ENCODE results near the gene PDHA1. TPM values are rescaled to one million over a fixed set of nuclear protein-coding genes. Genes with fewer than 3 reads are reported as not detected.

PDHA1 gene
- total RNA-seq (100 to 1,000 TPM; 116 to 124 TPM), polyA plus RNA-seq (10 to 100 TPM; 75.4 to 80.3 TPM)

GRCh38 chrX:19343535-19344408 is at the start of gene PDHA1:
Gene PDHA1 (plus strand): TSS chrX:19343927. CDS start chrX:19344038, 111 bp downstream.
- ChIA-PET CTCF (ENCODE audit: partially characterized antibody) (no interaction called here), POLR2A (ENCODE audit: partially characterized antibody) (no interaction called here)
- peak within 1 kb of the TSS; percentile 83 for H3K27ac ChIP-seq (ENCODE audit: low read depth, low read length)
- intact Hi-C loops (cut with micrococcal nuclease) = loop anchor here (1.0 kb wide), 3 partner anchors 359 to 1606 kb away; partner anchors contain the start of genes CDKL5, PHKA2 and SCML1
- DNase-seq = peak; percentile 88 to 93 (median 92)
- Mint-ChIP-seq H3K36me3 (peaks cover 0 to 10% of the 10 kb centered on the region in 2 donors), H3K9me3 (no peaks in the 10 kb centered on the region), H3K4me3 (peak within 1 kb of the TSS; percentile 86 to 92 (median 88)), H3K4me1 (peaks cover 8 to 21% (median 12%) of the 10 kb centered on the region in 4 donors), H3K27me3 (no peaks in the 10 kb centered on the region), H3K27ac (peak within 1 kb of the TSS; percentile 84 to 94 (median 92))
- H3K4me3 ChIP-seq (ENCODE audit: low read length in 2 of 2) = peak within 1 kb of the TSS; percentile 44 to 63
- H3K36me3 ChIP-seq (ENCODE audit: insufficient read depth, low read length) = no peaks in the 10 kb centered on the region
- no peaks in the 10 kb centered on the region for H3K27me3 ChIP-seq (ENCODE audit: insufficient read depth, low read length)
- no peaks in the 10 kb centered on the region for H3K9me3 ChIP-seq (ENCODE audit: control insufficient read depth in 1 of 2, low read length in 2 of 2)
- peaks cover 19% of the 10 kb centered on the region for H3K4me1 ChIP-seq (ENCODE audit: insufficient read depth, low read length)

DNA sequence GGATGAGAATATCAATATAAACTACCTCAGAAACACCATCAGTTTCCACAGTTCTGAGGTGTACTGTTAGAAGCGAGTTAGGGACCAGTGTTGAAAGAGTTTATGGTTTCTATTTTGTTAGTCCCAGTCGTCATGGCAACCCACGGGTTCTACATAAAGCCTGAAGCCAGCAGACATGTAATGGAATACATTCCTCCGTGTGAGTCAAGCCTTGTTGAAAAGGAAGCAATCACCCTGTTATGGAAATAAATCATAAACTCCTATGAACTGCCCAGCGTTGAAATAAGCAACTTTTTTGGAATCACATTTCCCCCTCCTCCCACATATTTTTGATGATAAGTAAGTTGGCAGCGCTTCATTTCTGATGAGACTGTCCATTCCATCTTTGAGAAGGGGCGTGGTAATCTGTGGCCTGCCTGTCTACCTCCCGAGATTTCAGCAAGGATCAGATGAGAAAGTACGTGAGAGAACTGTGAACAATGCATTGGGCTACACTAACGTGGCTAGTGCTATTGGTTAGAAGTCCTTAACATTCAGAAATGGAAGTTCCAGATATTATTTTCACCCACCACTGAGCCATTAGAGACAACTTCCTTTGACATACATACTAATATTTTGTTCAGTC is 40.4 kb upstream of the PDHA1 start:
- ChIA-PET CTCF (ENCODE audit: partially characterized antibody) (no interaction called here), POLR2A (ENCODE audit: partially characterized antibody) (no interaction called here)
- Mint-ChIP-seq H3K9me3 (no peaks in the 10 kb centered on the region), H3K4me1 (no peaks in the 10 kb centered on the region), H3K36me3 (no peaks in the 10 kb centered on the region), H3K27ac (no peak overlapping the region), H3K27me3 (peaks cover 2% of the 10 kb centered on the region in 2 donors), H3K4me3 (no peak overlapping the region)
- intact Hi-C loops (cut with micrococcal nuclease) = no loop called here
- no peak overlapping the region for H3K4me3 ChIP-seq (ENCODE audit: low read length in 2 of 2)
- no peaks in the 10 kb centered on the region for H3K9me3 ChIP-seq (ENCODE audit: control insufficient read depth in 1 of 2, low read length in 2 of 2)
- DNase-seq = no peak
- H3K27me3 ChIP-seq (ENCODE audit: insufficient read depth, low read length) = no peaks in the 10 kb centered on the region
- no peak overlapping the region for H3K27ac ChIP-seq (ENCODE audit: low read depth, low read length)
- no peaks in the 10 kb centered on the region for H3K36me3 ChIP-seq (ENCODE audit: insufficient read depth, low read length)
- no peaks in the 10 kb centered on the region for H3K4me1 ChIP-seq (ENCODE audit: insufficient read depth, low read length)

DNA sequence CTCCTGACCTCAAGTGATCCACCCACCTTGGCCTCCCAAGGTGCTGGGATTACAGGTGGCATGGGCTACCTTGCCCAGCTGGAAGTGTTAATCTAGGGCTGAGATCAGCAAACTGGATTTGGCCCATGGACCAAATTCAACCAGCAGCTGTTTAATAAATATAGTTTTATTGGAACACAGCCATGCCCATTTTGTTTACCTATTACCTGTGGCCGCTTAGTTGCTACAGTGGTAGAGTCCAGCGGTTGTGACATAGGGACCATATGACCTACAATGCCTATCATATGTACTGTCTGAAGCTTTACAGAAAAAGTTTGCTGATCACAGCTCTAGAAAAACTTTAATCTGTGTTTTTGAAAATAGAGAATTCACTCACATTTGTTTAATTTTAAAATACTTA is 17.2 kb upstream of the PDHA1 start:
- H3K27ac Mint-ChIP-seq = no peak overlapping the region
- no peaks in the 10 kb centered on the region for H3K4me1 Mint-ChIP-seq
- Histone ChIP-seq H3K36me3 (ENCODE audit: insufficient read depth, low read length) (no peaks in the 10 kb centered on the region), H3K4me1 (ENCODE audit: insufficient read depth, low read length) (no peaks in the 10 kb centered on the region), H3K9me3 (ENCODE audit: control insufficient read depth in 1 of 2, low read length in 2 of 2) (no peaks in the 10 kb centered on the region), H3K27ac (ENCODE audit: low read depth, low read length) (no peak overlapping the region), H3K4me3 (ENCODE audit: low read length in 2 of 2) (no peak overlapping the region), H3K27me3 (ENCODE audit: insufficient read depth, low read length) (no peaks in the 10 kb centered on the region)
- intact Hi-C loops (cut with micrococcal nuclease) = no loop called here
- no peaks in the 10 kb centered on the region for H3K36me3 Mint-ChIP-seq
- ChIA-PET CTCF (ENCODE audit: partially characterized antibody) (no interaction called here), POLR2A (ENCODE audit: partially characterized antibody) (no interaction called here)
- no peak for DNase-seq
- H3K27me3 Mint-ChIP-seq = peaks cover 0 to 4% of the 10 kb centered on the region in 2 donors
- H3K4me3 Mint-ChIP-seq = no peak overlapping the region
- H3K9me3 Mint-ChIP-seq = peaks cover 0 to 3% (median 0%) of the 10 kb centered on the region in 8 donors

DNA sequence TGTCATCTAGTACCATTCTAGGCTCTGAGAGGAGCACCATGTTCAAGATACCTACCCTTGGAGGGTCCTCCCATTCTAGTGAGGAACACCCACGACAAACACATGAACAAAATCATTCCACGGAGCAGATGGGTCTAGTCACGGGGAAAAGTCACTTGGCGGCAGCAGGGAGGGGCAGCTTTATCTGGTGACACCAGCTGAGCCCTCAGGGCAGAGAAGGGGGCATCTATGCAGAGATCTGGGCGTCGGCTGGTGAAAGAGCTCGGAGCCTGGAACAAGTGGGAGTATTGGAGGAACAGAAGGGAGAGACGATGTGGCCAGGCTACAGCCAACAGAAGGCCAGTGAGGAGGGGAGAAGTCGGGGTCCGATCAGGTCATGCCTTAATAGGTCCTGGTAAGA is 11.9 kb upstream of the PDHA1 start:
- Mint-ChIP-seq H3K4me3 (no peak overlapping the region), H3K27me3 (peaks cover 0 to 2% of the 10 kb centered on the region in 2 donors)
- POLR2A ChIA-PET (ENCODE audit: partially characterized antibody) = no interaction called here

GRCh38 chrX:19332983-19333382 is 10.7 kb upstream of the PDHA1 start:
- DNase-seq = no peak
- CTCF ChIA-PET (ENCODE audit: partially characterized antibody) = interaction anchor here (0.8 to 2.3 kb wide), 9 partner anchors 10 to 949 kb away, joined by 3 to 15 read pairs (median 6); no protein-coding TSS in a partner anchor
- no peaks in the 10 kb centered on the region for H3K27me3 ChIP-seq (ENCODE audit: insufficient read depth, low read length)
- Mint-ChIP-seq H3K27me3 (peaks cover 0 to 2% of the 10 kb centered on the region in 2 donors), H3K36me3 (peaks cover 0 to 1% of the 10 kb centered on the region in 2 donors), H3K4me1 (peaks cover 0 to 3% (median under 1%) of the 10 kb centered on the region in 4 donors), H3K27ac (no peak overlapping the region), H3K4me3 (no peak overlapping the region), H3K9me3 (peaks cover 0 to 9% (median 3%) of the 10 kb centered on the region in 8 donors)
- no peaks in the 10 kb centered on the region for H3K4me1 ChIP-seq (ENCODE audit: insufficient read depth, low read length)
- POLR2A ChIA-PET (ENCODE audit: partially characterized antibody) = no interaction called here
- H3K36me3 ChIP-seq (ENCODE audit: insufficient read depth, low read length) = no peaks in the 10 kb centered on the region
- no peak overlapping the region for H3K4me3 ChIP-seq (ENCODE audit: low read length in 2 of 2)
- no peak overlapping the region for H3K27ac ChIP-seq (ENCODE audit: low read depth, low read length)
- intact Hi-C loops (cut with micrococcal nuclease) = no loop called here
- no peaks in the 10 kb centered on the region for H3K9me3 ChIP-seq (ENCODE audit: control insufficient read depth in 1 of 2, low read length in 2 of 2)

More for the DNA sequence above, 11.9 kb upstream of the PDHA1 start:
- Histone ChIP-seq H3K36me3 (ENCODE audit: insufficient read depth, low read length) (no peaks in the 10 kb centered on the region), H3K27me3 (ENCODE audit: insufficient read depth, low read length) (no peaks in the 10 kb centered on the region), H3K4me3 (ENCODE audit: low read length in 2 of 2) (no peak overlapping the region), H3K9me3 (ENCODE audit: control insufficient read depth in 1 of 2, low read length in 2 of 2) (no peaks in the 10 kb centered on the region), H3K4me1 (ENCODE audit: insufficient read depth, low read length) (no peaks in the 10 kb centered on the region), H3K27ac (ENCODE audit: low read depth, low read length) (no peak overlapping the region)
- intact Hi-C loops (cut with micrococcal nuclease) = no loop called here
- H3K4me1 Mint-ChIP-seq = peaks cover 0 to 3% (median under 1%) of the 10 kb centered on the region in 4 donors
- H3K36me3 Mint-ChIP-seq = peaks cover 0 to 1% of the 10 kb centered on the region in 2 donors
- CTCF ChIA-PET (ENCODE audit: partially characterized antibody) = interaction anchor here (2.1 kb wide), 1 partner anchor 942 kb away, joined by 6 read pairs; no protein-coding TSS in a partner anchor
- H3K9me3 Mint-ChIP-seq = peaks cover 0 to 9% (median 3%) of the 10 kb centered on the region in 8 donors
- H3K27ac Mint-ChIP-seq = peak overlapping the region in 1 of 7 donors; percentile 46
- DNase-seq = no peak

DNA sequence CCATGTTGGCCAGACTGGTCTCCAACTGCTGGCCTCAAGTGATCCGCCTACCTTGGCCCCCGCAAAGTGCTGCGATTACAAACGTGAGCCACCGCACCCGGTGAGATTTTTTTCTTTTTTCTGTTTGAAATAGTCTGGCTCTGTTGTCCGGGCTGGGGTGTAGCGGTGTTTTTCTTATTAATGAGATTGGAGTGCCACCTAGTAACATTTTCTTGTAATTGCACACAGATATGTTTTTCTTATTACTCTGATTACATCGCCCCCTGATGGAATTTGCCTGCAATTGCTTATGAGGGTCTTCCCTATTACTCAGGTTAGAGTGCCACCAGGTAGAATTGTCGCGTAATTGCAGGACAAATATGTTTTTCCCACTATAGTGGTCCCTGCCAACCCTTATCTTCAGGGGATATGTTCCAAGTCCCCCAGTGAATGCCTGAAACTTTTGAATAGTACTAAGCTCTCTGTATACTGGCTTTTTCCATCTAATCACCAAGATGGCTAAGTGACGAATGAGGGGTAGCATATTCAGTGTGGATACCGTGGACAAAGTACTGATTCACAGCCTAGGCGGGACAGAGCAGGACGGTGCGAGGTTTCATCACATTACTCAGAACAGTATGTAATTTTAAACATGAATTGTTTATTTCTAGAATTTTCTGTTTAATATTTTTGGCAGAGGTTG is 8.6 kb upstream of the PDHA1 start:
- H3K4me3 ChIP-seq (ENCODE audit: low read length in 2 of 2) = no peak overlapping the region
- peak in 3 of 5 donors; percentile 10 to 22 (median 20) for DNase-seq
- no peak overlapping the region for H3K27ac ChIP-seq (ENCODE audit: low read depth, low read length)
- no peaks in the 10 kb centered on the region for H3K9me3 ChIP-seq (ENCODE audit: control insufficient read depth in 1 of 2, low read length in 2 of 2)
- intact Hi-C loops (cut with micrococcal nuclease) = loop anchor here (1.0 to 2.0 kb wide), 3 partner anchors 350 to 944 kb away; partner anchors contain the start of gene PHKA2
- peaks cover 0 to 2% of the 10 kb centered on the region in 2 donors for H3K27me3 Mint-ChIP-seq
- POLR2A ChIA-PET (ENCODE audit: partially characterized antibody) = no interaction called here
- H3K4me1 ChIP-seq (ENCODE audit: insufficient read depth, low read length) = no peaks in the 10 kb centered on the region
- no peak overlapping the region for H3K4me3 Mint-ChIP-seq
- no peaks in the 10 kb centered on the region for H3K27me3 ChIP-seq (ENCODE audit: insufficient read depth, low read length)
- peaks cover 0 to 1% of the 10 kb centered on the region in 2 donors for H3K36me3 Mint-ChIP-seq
- no peaks in the 10 kb centered on the region for H3K36me3 ChIP-seq (ENCODE audit: insufficient read depth, low read length)
- CTCF ChIA-PET (ENCODE audit: partially characterized antibody) = interaction anchor here (0.7 to 1.9 kb wide), 6 partner anchors 7 to 982 kb away, joined by 3 to 11 read pairs (median 5); no protein-coding TSS in a partner anchor
- peak overlapping the region in 4 of 7 donors; percentile 22 to 73 (median 36) for H3K27ac Mint-ChIP-seq
- peaks cover 0 to 9% (median 3%) of the 10 kb centered on the region in 8 donors for H3K9me3 Mint-ChIP-seq
- peaks cover 0 to 3% (median under 1%) of the 10 kb centered on the region in 4 donors for H3K4me1 Mint-ChIP-seq
